Epithelial cell of proximal tubule (primary cell): ENCODE results near the gene SLC39A11. TPM values are rescaled to one million over a fixed set of nuclear protein-coding genes. Genes with fewer than 3 reads are reported as not detected.

Experiments
- DNase-seq: peaks from one replicate; pipeline ENCODE4 v3.0.0-alpha.2; 2011; ENCODE audit warnings: low read depth
- H3K4me3 ChIP-seq: 2 replicates; pipeline ENCODE4 v1.5.1; 2011; ENCODE audit warnings: low read depth, mild to moderate bottlenecking, low read length
- CTCF ChIP-seq: conservative IDR thresholded peaks from 2 replicates; pipeline ENCODE4 v1.5.1; 2012; ENCODE audit warnings: low read depth, mild to moderate bottlenecking, low read length
- total RNA-seq: library from RNA; depleted of rRNA; stranded (reverse); fragments of >200 nt; gene quantifications from 2 replicates; pipeline ENCODE4 v1.2.3, GENCODE V29; 2015

Gene SLC39A11
- total RNA-seq, 1 donor from 2014 or later: 12.6 TPM

GRCh38 chr17:73058022-73058421, 34.5 kb downstream of the SLC39A11 start:
- no peak for DNase-seq
- no peak overlapping the region for H3K4me3 ChIP-seq
- TF ChIP-seq CTCF: no peak

- no peak overlapping the region for H3K4me3 ChIP-seq
- TF ChIP-seq CTCF: no peak
- DNase-seq: no peak
These were observed 35.3 kb downstream of the SLC39A11 start for GRCh38 chr17:73057196-73057595.

GRCh38 chr17:73052923-73053322, 39.6 kb downstream of the SLC39A11 start:
- no peak overlapping the region for H3K4me3 ChIP-seq
- no peak for TF ChIP-seq CTCF
- no peak for DNase-seq

GRCh38 chr17:73050797-73051196, 41.7 kb downstream of the SLC39A11 start:
- DNase-seq: no peak
- TF ChIP-seq CTCF: no peak
- no peak overlapping the region for H3K4me3 ChIP-seq

- no peak for DNase-seq
- no peak for TF ChIP-seq CTCF
- no peak overlapping the region for H3K4me3 ChIP-seq
These were observed 44.3 kb downstream of the SLC39A11 start for GRCh38 chr17:73048170-73048569.

GRCh38 chr17:73045724-73046123, 46.8 kb downstream of the SLC39A11 start:
- DNase-seq: no peak
- TF ChIP-seq CTCF: no peak
- no peak overlapping the region for H3K4me3 ChIP-seq

GRCh38 chr17:73043686-73044581, 48.6 kb downstream of the SLC39A11 start:
- TF ChIP-seq CTCF: no peak
- H3K4me3 ChIP-seq: no peak overlapping the region
- no peak for DNase-seq
